Large intestine (tissue), 3 donors: ENCODE results near the gene CTAGE1. TPM values are rescaled to one million over a fixed set of nuclear protein-coding genes. Genes with fewer than 3 reads are reported as not detected.
A peak's percentile ranks its signal among the peaks of the same experiment; 100 is the strongest.

Experiments used
- DNase-seq, 2 donors: peaks; one replicate each; pipeline versions ENCODE4 v3.0.0 to v3.0.0-alpha.2; 2013
- H3K27ac ChIP-seq: one replicate; pipeline ENCODE4 v1.5.1; 2013; ENCODE audit warnings: low read length
- H3K27me3 ChIP-seq: 2 replicates; pipeline ENCODE4 v1.6.1; 2013; ENCODE audit warnings: low read length; ENCODE audit not compliant: control insufficient read depth, insufficient read depth
- H3K36me3 ChIP-seq: 2 replicates; pipeline ENCODE4 v1.6.1; 2013; ENCODE audit warnings: low read length; ENCODE audit not compliant: control insufficient read depth, insufficient read depth
- H3K4me1 ChIP-seq: one replicate; pipeline ENCODE4 v1.6.1; 2013; ENCODE audit warnings: low read length; ENCODE audit not compliant: control insufficient read depth, insufficient read depth
- H3K4me3 ChIP-seq: one replicate; pipeline ENCODE4 v1.5.1; 2013; ENCODE audit warnings: low read length
- H3K9me3 ChIP-seq: one replicate; pipeline ENCODE4 v1.6.1; 2013; ENCODE audit warnings: mild to moderate bottlenecking, low read depth, low read length, moderate library complexity; ENCODE audit not compliant: control insufficient read depth
- WGBS: methylation state at CpG from one replicate; pipeline ENCODE4 v1.1.5; 2013; ENCODE audit warnings: low lambda C conversion rate; ENCODE audit not compliant: insufficient coverage; 5-methylcytosine and 5-hydroxymethylcytosine counted together
- polyA plus RNA-seq: library from polyadenylated mRNA; unstranded; fragments of 120-200 nt; gene quantifications from one replicate; pipeline ENCODE4 v1.2.1, GENCODE V29; 2013

The CTAGE1 gene
- polyA plus RNA-seq, 1 donor: 0.10 TPM

DNA sequence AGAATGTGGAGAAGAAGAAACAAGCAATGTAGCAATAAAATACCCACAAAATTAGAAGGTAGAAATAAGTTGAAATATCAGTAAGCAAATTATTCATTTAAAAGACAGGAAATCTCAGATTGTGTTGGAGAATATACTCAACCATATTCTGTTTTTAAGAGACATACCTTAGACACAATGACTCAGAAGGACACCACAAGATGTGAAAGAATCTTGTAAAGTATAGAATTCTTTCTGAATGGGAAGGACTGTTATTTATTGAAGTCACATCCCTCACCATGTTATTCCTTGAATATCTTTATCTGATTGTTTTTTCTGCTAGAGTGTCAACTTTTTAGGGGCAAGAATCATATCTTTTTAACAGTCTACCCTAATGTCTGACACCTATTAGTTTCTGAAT, 50.4 kb downstream of the CTAGE1 start:
- DNase-seq: no peak
- Histone ChIP-seq H3K36me3 (no peaks in the 10 kb centered on the region), H3K9me3 (no peaks in the 10 kb centered on the region), H3K27ac (no peak overlapping the region), H3K27me3 (no peaks in the 10 kb centered on the region), H3K4me1 (no peaks in the 10 kb centered on the region), H3K4me3 (no peak overlapping the region)

GRCh38 chr18:22363867-22364463, 53.8 kb downstream of the CTAGE1 start:
- WGBS: 83% methylated on average over 1 of the region's 1 CpG
- peak in 1 of 2 donors; percentile 49 for DNase-seq
- Histone ChIP-seq H3K4me3 (no peak overlapping the region), H3K27me3 (no peaks in the 10 kb centered on the region), H3K36me3 (no peaks in the 10 kb centered on the region), H3K27ac (no peak overlapping the region), H3K9me3 (no peaks in the 10 kb centered on the region), H3K4me1 (no peaks in the 10 kb centered on the region)

Other genes with a start within 250 kb of the CTAGE1 start
- 85.1 TPM for gene GATA6, start 248.3 kb downstream of the CTAGE1 start, polyA plus RNA-seq